ENCODE data around the gene TGM2. TPM values are rescaled to one million over a fixed set of nuclear protein-coding genes. Genes with fewer than 3 reads are reported as not detected.

Gene TGM2
- polyA plus RNA-seq, 1 donor from 2014 or later: not detected

DNA sequence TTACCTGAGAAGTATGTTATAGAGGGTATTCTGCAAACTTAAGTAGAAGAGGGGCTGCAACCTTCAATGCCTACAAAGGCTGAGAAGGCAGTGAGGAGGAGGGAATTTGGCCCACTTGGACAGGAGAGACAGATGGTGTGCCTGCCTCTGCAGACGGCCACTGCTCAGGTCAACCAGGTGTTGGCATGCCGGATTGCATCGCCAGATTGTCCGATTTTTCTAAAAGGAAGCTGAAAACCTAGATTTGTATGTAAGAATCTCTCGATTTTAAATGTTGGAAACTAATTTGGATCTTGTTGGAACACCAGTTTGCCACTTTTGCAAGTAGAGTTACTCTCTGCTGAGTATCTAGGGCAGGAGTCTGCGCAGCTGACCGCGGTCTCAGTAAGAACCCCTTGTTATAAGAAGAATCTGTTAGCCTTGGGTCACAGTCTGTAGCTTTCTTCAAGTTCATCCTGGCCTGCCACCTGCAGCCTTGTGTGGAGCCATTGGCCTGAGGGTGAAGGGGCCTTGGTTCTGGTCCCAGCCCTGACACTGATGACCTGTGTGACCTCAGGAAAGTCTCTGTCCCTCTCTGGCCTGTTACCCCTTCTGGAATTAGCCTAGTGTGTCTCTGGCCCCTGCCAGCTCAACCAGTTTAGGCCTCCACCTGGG lies 54.4 kb downstream of the TGM2 start:
- Histone ChIP-seq H3K27ac (ENCODE audit: low read length) (no peak overlapping the region), H3K9ac (ENCODE audit: low read length) (no peak overlapping the region), H3K36me3 (ENCODE audit: insufficient read depth, low read length) (no peaks in the 10 kb centered on the region), H3K9me3 (ENCODE audit: low read length) (no peaks in the 10 kb centered on the region), H2AFZ (ENCODE audit: low read depth, low read length) (no peak overlapping the region), H3K9me2 (ENCODE audit: insufficient read depth, low read length) (no peaks in the 10 kb centered on the region), H3K4me2 (ENCODE audit: low read length) (no peak overlapping the region), H3K4me3 (ENCODE audit: low read length) (no peak overlapping the region), H3K79me2 (replicated peaks; ENCODE audit: insufficient read depth, low read length) (no peaks in the 10 kb centered on the region), H3F3A (ENCODE audit: insufficient read depth, low read length, poor library complexity, severe bottlenecking) (no peaks in the 10 kb centered on the region), H4K20me1 (ENCODE audit: insufficient read depth) (no peaks in the 10 kb centered on the region), H3K27me3 (ENCODE audit: insufficient read depth, low read depth, low read length) (no peaks in the 10 kb centered on the region)
- no peak for TF ChIP-seq EZH2 (IDR thresholded peaks at IDR 0.05; ENCODE audit: borderline replicate concordance, insufficient read depth, low read length, poor library complexity, severe bottlenecking)
- no peak for TF ChIP-seq POLR2AphosphoS5 (IDR thresholded peaks at IDR 0.05)
- no peak for TF ChIP-seq RAD21 (conservative IDR thresholded peaks at IDR 0.05)
- no peak for TF ChIP-seq EP300 (conservative IDR thresholded peaks at IDR 0.05; ENCODE audit: poor library complexity, severe bottlenecking)
- TF ChIP-seq, protein P1, sequence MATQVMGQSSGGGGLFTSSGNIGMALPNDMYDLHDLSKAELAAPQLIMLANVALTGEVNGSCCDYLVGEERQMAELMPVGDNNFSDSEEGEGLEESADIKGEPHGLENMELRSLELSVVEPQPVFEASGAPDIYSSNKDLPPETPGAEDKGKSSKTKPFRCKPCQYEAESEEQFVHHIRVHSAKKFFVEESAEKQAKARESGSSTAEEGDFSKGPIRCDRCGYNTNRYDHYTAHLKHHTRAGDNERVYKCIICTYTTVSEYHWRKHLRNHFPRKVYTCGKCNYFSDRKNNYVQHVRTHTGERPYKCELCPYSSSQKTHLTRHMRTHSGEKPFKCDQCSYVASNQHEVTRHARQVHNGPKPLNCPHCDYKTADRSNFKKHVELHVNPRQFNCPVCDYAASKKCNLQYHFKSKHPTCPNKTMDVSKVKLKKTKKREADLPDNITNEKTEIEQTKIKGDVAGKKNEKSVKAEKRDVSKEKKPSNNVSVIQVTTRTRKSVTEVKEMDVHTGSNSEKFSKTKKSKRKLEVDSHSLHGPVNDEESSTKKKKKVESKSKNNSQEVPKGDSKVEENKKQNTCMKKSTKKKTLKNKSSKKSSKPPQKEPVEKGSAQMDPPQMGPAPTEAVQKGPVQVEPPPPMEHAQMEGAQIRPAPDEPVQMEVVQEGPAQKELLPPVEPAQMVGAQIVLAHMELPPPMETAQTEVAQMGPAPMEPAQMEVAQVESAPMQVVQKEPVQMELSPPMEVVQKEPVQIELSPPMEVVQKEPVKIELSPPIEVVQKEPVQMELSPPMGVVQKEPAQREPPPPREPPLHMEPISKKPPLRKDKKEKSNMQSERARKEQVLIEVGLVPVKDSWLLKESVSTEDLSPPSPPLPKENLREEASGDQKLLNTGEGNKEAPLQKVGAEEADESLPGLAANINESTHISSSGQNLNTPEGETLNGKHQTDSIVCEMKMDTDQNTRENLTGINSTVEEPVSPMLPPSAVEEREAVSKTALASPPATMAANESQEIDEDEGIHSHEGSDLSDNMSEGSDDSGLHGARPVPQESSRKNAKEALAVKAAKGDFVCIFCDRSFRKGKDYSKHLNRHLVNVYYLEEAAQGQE (IDR thresholded peaks at IDR 0.05; ENCODE audit: borderline replicate concordance): no peak
- no peak for TF ChIP-seq MXI1 (conservative IDR thresholded peaks at IDR 0.05; ENCODE audit: poor library complexity, severe bottlenecking)
- TF ChIP-seq TAF1 (IDR thresholded peaks at IDR 0.05; ENCODE audit: low read depth): no peak
- TF ChIP-seq SMC3 (conservative IDR thresholded peaks at IDR 0.05; ENCODE audit: poor library complexity): no peak
- TF ChIP-seq, protein P2, sequence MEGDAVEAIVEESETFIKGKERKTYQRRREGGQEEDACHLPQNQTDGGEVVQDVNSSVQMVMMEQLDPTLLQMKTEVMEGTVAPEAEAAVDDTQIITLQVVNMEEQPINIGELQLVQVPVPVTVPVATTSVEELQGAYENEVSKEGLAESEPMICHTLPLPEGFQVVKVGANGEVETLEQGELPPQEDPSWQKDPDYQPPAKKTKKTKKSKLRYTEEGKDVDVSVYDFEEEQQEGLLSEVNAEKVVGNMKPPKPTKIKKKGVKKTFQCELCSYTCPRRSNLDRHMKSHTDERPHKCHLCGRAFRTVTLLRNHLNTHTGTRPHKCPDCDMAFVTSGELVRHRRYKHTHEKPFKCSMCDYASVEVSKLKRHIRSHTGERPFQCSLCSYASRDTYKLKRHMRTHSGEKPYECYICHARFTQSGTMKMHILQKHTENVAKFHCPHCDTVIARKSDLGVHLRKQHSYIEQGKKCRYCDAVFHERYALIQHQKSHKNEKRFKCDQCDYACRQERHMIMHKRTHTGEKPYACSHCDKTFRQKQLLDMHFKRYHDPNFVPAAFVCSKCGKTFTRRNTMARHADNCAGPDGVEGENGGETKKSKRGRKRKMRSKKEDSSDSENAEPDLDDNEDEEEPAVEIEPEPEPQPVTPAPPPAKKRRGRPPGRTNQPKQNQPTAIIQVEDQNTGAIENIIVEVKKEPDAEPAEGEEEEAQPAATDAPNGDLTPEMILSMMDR (IDR thresholded peaks at IDR 0.05; ENCODE audit: poor library complexity, severe bottlenecking): no peak

DNA sequence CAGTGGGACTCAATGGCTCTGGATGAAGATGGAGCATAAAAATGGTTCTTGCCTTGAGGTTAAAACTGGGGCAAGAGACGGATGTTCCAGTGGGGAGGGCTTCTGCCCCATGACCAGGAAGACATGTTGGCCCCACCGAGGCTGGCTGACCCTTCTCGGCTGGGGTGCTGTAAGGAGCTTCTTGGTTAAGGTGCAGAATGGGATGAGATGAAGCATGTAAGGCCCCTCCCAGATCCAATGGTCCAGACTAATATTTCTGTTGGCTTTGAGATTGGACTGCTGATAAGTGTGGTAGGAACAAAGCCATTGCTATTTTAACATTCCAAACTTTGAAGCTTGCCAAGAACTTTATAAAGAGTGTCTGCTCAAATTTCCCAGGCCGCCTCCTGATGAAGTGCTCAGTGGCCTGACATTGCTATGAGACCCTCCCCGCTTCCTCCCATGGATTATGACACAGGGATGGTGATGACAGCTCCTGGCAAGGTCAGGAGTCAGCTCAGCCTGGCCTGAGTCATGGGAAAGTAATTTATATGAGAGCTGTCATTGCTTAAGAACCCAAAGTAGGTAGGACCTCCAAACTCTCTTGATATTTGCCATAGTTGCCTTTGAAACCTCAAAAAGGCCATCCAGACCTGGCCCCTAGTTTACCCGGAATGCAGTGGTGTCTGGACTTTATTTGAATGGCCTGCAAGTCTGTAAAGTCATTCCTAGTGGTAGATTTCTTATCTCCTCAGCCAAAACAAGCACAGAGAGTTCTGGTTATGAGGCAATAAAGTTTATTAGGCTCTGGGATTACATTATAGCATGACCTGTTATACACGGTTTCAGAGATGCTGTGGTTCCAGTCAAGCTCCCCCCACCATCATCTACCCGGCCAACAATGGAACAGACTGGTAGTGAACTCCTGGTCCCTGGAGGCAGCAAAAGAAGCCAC lies 55.2 kb downstream of the TGM2 start:
- no peaks in the 10 kb centered on the region for H3K27me3 ChIP-seq (ENCODE audit: insufficient read depth, low read depth, low read length)
- H3K79me2 ChIP-seq (replicated peaks; ENCODE audit: insufficient read depth, low read length): no peaks in the 10 kb centered on the region
- H3K4me3 ChIP-seq (ENCODE audit: low read length): no peak overlapping the region
- no peak overlapping the region for H3K4me2 ChIP-seq (ENCODE audit: low read length)
- no peak overlapping the region for H2AFZ ChIP-seq (ENCODE audit: low read depth, low read length)
- H3K9me3 ChIP-seq (ENCODE audit: low read length): no peaks in the 10 kb centered on the region
- no peak overlapping the region for H3K9ac ChIP-seq (ENCODE audit: low read length)
- H3F3A ChIP-seq (ENCODE audit: insufficient read depth, low read length, poor library complexity, severe bottlenecking): no peaks in the 10 kb centered on the region
- no peaks in the 10 kb centered on the region for H4K20me1 ChIP-seq (ENCODE audit: insufficient read depth)
- TF ChIP-seq POLR2AphosphoS5 (IDR thresholded peaks at IDR 0.05): no peak
- no peak for TF ChIP-seq SMC3 (conservative IDR thresholded peaks at IDR 0.05; ENCODE audit: poor library complexity)
- TF ChIP-seq RAD21 (conservative IDR thresholded peaks at IDR 0.05): no peak
- TF ChIP-seq MXI1 (conservative IDR thresholded peaks at IDR 0.05; ENCODE audit: poor library complexity, severe bottlenecking): no peak
- TF ChIP-seq TAF1 (IDR thresholded peaks at IDR 0.05; ENCODE audit: low read depth): no peak
- TF ChIP-seq EZH2 (IDR thresholded peaks at IDR 0.05; ENCODE audit: borderline replicate concordance, insufficient read depth, low read length, poor library complexity, severe bottlenecking): no peak
- no peaks in the 10 kb centered on the region for H3K9me2 ChIP-seq (ENCODE audit: insufficient read depth, low read length)
- H3K27ac ChIP-seq (ENCODE audit: low read length): no peak overlapping the region
- no peaks in the 10 kb centered on the region for H3K36me3 ChIP-seq (ENCODE audit: insufficient read depth, low read length)

Data from neural cell (in vitro differentiated cells).